Measurements from ENCODE around the gene MTPN.

DNA sequence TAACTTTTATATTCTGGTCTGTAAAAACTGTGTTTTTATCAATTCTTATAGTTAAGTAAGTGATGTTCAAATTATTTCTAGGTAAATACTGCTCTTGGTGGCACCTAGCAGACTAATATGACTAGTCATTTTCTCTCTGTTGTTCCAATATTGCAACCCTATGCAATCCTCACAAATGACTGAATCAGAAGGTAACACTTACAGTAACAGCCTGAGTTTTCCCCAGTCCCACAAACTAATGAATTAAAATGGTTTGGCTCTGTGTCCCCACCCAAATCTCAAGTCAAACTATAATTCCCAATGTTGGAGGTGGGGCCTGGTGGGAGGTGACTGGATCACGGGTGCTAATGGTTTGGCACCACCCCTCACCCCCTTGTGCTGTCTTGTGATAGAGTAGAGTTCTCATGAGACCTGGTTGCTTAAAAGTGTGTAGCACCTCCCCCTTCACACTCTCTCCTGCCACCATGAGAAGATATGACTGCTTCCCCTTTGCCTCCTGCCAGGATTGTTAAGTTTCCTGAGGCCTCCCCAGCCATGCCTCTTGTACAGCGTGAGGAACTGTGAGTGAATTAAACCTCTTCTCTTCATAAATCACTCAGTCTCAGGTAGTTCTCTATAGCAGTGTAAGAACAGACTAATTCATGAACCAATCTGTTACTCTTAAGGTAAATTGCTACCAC, 43.5 kb downstream of the MTPN start:
- TF ChIP-seq GATA2 (IDR thresholded peaks at IDR 0.05; ENCODE audit: low read depth, low read length), result no peak
- TF ChIP-seq GATA3 (IDR thresholded peaks at IDR 0.05; ENCODE audit: low read depth, low read length), result no peak
